Erythroblast (primary cell): ENCODE results near the gene ZNF319.

Experiments used
- DNase-seq, 2 experiments: peaks; one replicate each; lab custom pipeline; 2025; lab: John Stamatoyannopoulos, UW
- GATA1 ChIP-seq: IDR thresholded peaks from 2 replicates; pipeline ENCODE4 v1.6.1; 2011; ENCODE audit warnings: low read depth, mild to moderate bottlenecking, control low read depth, low read length, moderate library complexity
- POLR2A ChIP-seq: IDR thresholded peaks from 2 replicates; pipeline ENCODE4 v1.6.1; 2011; ENCODE audit warnings: mild to moderate bottlenecking, low read length

Gene ZNF319

DNA sequence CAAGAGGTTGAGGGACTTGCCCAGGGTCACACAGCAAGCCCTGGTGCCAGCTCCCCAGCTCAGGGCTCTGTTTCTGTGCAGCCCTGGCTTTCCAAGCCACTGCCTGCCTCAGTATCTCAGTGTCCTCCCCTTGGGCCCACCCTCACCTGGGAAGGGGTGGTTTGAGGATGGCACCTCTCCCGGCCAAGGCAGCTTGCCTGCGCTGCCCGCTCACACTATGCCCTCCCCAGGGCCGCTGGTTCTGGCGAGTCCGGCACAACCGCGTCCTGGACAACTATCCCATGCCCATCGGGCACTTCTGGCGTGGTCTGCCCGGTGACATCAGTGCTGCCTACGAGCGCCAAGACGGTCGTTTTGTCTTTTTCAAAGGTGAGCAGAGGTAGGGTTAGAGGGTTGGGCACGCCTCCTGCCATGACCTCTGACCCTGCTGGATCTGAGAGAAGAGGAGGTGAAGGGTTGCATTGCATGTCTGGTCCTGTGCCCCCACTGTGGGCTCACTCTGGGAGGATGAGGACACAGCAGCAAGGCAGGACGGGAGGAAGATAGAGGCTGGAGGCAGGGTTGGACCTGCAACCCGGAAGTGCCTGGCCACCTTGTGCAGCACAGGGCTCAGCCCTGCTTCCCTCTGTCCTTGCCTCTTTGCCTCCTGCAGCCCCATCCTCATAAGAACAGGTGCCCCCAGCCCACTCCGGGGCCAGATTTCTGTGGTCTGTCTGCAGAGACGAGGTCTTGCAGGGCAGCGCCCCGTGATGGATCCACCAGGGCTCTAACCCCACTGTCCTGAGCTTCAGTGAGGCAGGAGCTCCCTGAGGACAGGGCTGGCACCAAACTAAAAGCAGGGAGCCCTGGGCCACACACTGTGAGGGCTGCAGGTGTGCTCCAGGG lies 41.8 kb upstream of the ZNF319 start:
- no peak for TF ChIP-seq POLR2A
- no peak for TF ChIP-seq GATA1
- DNase-seq: no peak

- no peak for DNase-seq
- no peak for TF ChIP-seq GATA1
- no peak for TF ChIP-seq POLR2A
Measured at GRCh38 chr16:58041628-58041955, 41.1 kb upstream of the ZNF319 start.

DNA sequence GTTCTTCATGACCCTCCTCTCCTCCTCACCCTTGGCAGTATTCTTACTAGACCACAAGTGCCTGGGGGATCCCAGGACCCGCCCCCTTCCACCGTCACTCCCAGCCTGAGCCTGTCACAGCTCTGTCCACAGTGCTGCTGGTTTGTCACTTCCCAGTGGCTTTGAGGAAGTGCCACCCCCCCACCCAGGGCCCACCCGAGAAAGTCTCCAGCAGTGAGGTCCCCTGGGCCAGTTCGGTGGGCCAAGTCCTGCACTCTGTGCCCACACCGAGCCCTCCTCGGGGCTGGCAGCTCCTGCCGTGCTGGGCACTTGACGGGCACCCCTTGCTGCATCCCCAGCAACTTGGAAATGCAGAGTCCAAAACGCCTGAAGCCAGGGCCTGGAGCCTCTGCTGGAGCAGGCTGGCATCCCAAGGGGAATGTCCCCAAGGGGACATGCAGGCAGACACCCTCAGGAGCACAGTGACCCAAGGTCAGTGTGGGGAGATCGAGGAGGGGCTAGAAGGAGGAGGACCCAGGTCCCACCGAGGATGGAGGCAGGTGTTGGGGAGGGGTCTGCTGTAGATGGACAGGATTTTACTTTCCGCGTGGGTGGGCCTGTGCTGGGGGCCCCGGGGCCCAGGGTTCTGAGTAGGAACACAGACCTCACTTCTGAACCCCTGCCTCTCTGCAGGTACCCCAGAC lies 40.6 kb upstream of the ZNF319 start:
- TF ChIP-seq GATA1: no peak
- TF ChIP-seq POLR2A: no peak
- no peak for DNase-seq

DNA sequence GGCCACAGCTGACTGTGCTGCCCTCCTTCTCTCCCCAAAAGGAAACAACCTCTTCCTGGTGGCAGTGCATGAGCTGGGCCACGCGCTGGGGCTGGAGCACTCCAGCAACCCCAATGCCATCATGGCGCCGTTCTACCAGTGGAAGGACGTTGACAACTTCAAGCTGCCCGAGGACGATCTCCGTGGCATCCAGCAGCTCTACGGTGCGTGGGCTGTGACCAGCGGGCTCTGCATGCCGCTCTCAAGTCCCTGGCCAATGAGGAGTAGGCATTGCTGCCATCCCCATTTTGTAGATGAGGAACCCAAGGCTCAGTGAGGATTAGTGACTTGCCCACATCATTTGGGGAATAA lies 40.0 kb upstream of the ZNF319 start:
- no peak for TF ChIP-seq POLR2A
- no peak for TF ChIP-seq GATA1
- DNase-seq: no peak

DNA sequence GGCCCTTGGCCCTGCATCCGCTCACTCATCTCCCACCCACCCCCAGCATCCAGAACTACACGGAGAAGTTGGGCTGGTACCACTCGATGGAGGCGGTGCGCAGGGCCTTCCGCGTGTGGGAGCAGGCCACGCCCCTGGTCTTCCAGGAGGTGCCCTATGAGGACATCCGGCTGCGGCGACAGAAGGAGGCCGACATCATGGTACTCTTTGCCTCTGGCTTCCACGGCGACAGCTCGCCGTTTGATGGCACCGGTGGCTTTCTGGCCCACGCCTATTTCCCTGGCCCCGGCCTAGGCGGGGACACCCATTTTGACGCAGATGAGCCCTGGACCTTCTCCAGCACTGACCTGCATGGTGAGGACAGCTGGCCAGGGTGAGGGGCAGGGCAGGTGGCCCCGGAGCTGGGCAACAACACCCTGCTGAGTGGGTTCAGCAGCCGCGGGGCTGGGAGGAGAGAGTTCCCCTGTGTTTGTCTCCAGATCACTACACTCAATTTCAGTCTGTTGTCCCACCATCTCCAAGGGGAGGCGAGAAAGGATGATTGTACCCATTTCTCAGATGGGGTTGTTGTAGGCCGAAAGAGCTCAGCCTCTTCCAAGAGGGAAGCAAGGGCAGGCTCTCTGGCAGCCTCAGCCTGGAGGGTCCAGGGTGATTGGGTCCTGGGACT lies 39.5 kb upstream of the ZNF319 start:
- DNase-seq: no peak
- TF ChIP-seq GATA1 (no peak), POLR2A (no peak)

- no peak for TF ChIP-seq GATA1
- TF ChIP-seq POLR2A: no peak
- no peak for DNase-seq
Measured at GRCh38 chr16:58038219-58038641, 37.8 kb upstream of the ZNF319 start.

GRCh38 chr16:58037365-58038057 lies 37.0 kb upstream of the ZNF319 start:
- TF ChIP-seq POLR2A (no peak), GATA1 (no peak)
- no peak for DNase-seq

DNA sequence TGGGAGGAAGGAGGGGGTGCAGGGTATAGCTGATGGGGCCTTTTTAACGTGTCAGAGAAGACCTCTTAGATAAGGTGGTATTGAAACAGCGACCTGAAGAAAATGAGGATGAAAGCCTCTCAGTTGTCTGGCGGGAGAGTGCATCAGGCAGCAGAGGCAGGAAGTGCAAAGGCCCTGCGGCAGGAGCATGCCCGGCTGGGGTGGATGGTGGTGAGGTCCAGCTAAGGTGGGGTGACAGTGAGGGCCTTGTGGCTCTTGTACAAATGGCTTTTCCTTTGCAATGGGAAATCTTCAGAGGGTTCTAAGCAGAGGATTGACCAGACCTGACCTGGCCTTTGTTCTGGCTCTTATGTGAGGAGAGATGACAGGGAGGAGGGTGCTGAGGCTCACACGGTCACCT lies 36.5 kb upstream of the ZNF319 start:
- no peak for TF ChIP-seq GATA1
- no peak for TF ChIP-seq POLR2A
- no peak for DNase-seq

DNA sequence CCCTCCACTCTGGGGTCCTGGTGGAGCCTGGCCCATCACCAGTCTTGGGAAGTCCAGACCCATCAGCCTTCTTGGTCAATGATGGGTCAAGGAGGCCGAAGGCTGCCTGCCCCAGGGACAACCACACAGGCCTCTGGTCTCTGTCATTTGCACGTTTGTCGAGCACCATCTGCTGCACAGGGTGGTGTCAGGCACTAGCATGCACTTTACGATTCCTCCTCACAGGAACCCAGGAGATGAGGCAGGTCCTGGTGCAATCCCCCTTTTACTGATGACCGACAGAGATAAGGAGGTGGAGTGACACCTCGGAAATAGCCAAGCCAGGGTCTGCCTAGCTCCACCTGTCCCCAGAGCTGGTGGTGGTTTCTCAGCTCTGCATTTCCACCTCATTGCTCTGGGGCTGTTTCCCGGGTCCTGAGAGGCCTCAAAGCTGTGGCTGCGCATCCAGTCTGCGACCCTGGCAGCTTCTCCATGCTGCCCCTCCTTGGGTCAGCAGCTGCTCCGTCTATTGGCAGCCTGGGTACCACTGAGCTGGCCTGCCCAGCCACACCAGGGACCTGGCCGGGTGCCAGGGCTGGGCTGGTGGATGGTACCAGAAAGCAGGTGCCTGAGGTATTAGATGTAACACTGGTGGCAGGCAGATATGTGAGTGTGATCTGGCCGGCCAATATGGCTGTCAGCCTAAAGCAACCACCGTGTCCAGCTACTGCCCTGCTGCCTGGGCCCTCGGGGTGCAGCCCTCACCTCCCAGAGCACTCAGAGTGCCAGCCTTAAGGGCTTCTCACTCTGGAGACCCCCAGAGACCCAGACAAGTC lies 35.1 kb upstream of the ZNF319 start:
- TF ChIP-seq POLR2A (no peak), GATA1 (no peak)
- no peak for DNase-seq

DNA sequence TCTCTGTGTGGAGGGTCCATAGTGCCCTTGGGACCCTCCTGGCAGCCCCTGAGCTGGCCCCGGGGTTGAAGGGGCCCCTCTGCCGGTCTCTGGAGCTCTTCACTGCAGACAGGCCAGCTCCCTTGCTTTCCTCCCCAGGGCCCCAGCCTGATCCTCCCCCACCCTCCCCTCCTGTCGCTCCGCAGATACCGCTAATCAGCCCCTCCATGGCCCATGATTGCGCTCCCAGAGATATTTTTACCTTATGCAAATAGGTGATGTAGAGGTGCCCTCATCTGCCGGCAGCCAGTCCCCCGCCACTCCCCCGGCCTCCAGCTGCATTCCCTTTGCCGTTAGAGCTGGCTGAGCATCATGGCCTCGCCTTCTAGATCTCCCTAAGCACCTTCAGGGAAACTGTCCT lies 34.3 kb upstream of the ZNF319 start:
- DNase-seq: no peak
- TF ChIP-seq GATA1 (no peak), POLR2A (no peak)

GRCh38 chr16:58034128-58034685 lies 33.7 kb upstream of the ZNF319 start:
- no peak for TF ChIP-seq POLR2A
- no peak for TF ChIP-seq GATA1
- DNase-seq: no peak

DNA sequence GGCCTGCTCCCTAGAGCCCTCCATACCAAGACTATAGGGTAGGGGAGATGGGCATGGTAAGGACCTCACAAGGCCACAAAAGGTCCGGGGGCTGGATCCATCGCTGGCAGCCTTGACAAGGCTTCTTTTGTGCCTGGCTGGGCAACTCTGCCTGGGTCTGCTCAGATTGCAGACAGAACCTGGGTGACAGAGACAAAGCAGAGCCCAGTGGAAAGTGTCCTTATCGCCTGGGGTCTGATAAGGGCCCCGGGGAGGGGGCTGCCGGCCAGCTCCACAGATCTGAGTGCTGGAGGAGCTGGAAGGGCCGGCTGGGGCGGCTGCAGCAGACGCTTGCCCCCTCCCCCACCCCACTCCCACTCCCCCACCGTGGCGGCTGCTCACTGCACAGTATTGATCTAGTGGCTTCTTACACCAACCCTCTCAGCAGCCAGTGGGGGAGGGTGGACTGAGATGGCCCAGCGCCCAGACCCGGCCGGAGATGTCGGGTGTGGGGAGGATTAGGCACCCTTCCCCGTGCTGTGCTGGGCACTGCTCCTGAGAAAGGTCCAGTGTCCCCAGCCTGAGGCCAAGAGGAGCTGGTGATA lies 32.3 kb upstream of the ZNF319 start:
- TF ChIP-seq POLR2A: no peak
- TF ChIP-seq GATA1: no peak
- no peak for DNase-seq
